ENCODE results near the gene SYNE1.

GRCh38 chr6:152554851-152555250, 82.3 kb downstream of the SYNE1 start:
- no peak for TF ChIP-seq CTCF (IDR thresholded peaks at IDR 0.05)
- TF ChIP-seq EZH2 (IDR thresholded peaks at IDR 0.05): no peak
- TF ChIP-seq EZH2phosphoT487 (IDR thresholded peaks at IDR 0.05): no peak

Measured in neural progenitor cell (in vitro differentiated cells).